Measurements from ENCODE around the gene CYP4F11.
"Not testable (repeated sequence)": the region's sequence is repeated elsewhere in the genome, so short reads cannot be mapped to it uniquely, and the experiment has no call there.

Gene CYP4F11, protein sequence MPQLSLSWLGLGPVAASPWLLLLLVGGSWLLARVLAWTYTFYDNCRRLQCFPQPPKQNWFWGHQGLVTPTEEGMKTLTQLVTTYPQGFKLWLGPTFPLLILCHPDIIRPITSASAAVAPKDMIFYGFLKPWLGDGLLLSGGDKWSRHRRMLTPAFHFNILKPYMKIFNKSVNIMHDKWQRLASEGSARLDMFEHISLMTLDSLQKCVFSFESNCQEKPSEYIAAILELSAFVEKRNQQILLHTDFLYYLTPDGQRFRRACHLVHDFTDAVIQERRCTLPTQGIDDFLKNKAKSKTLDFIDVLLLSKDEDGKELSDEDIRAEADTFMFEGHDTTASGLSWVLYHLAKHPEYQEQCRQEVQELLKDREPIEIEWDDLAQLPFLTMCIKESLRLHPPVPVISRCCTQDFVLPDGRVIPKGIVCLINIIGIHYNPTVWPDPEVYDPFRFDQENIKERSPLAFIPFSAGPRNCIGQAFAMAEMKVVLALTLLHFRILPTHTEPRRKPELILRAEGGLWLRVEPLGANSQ

GRCh38 chr19:15934332-15935078, at the start of gene CYP4F11:
TSS of gene CYP4F11 (minus strand) at chr19:15934529. CDS start at chr19:15934408, 121 bp downstream.
- no peak for DNase-seq

- DNase-seq, result no peak
Measured at GRCh38 chr19:15979293-15979692, 45.0 kb upstream of the CYP4F11 start.

DNA sequence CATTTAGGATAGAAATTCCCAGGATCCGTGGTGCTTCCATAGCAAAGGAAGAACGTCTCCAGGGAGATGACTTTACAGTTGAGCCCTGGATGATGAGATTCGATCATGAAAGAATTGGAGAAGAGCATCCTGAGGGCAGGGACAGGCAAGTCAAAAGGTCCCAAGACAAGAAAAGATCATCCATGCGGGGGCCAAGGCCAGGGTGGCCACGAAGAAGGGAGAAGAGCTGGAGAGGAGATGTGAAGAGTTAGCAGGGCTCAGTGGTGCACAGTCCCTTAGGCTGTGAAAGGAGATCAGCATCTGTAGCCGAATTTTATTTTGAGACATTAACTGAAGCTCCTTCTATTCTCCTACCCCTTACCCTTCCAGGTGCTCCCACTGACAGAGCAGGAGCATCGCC, 43.4 kb upstream of the CYP4F11 start:
- no peak for DNase-seq

DNA sequence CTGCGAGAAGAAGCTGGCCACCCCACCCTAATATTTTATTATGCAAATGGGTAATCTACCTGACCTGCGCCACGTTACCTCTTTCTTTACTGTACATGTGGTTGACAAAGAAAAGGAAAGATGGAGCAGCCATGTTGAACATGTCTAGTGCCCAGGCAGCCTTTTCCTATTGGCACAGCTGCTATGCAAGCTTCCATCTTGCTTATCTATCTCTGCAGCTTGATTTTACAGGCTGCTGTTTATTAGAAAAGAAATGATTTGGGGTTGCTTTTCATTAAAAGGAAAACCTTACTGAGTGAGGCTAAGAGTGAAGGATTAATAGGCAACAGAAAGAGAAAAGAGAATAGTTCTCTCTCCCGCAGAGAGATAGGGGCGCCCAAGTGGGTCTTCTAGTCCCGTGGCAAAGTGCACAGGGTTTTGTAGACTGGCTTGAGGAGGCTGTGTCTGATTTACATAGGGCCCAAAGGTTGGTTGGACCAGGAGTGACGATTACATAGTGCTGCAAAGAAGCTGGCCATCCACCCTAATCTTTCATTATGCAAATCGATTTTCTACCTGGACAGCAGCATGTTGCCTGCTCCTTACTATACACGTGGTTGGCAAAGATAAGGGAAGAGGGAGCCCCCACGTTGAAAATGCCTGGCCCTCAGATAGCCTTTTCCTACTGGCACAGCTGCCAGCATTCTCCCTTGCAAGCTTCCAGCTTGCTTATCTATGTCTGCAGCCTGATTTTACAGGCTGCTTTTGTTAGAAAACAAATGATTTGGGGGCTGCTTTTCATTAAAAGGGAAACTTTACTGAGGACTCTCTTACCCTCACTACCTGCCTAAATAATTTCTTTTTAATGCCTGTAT, 42.7 kb upstream of the CYP4F11 start:
- no peak for DNase-seq

- no peak for DNase-seq
Measured at GRCh38 chr19:15974856-15975255, 40.5 kb upstream of the CYP4F11 start.

DNA sequence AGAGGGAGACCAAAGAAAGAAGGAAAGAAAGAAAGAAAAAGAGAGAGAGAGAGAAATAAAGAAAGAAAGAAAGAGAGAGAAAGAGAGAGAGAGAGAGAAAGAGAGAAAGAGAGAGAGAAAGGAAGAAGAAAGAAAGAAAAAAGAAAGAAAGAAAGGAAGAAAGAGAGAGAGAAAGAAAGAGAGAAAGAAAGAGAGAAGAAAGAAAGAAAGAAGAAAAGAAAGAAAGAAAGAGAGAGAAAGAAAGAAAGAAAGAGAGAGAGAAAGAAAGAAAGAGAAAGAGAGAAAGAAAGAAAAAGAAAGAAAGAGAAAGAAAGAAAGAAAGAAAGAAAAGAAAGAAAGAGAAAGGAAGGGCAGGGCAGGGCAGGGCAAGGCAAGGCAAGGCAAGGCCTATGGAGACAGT, 37.7 kb upstream of the CYP4F11 start:
- DNase-seq, result not testable (repeated sequence)

GRCh38 chr19:15971224-15971780, 37.0 kb upstream of the CYP4F11 start:
- no peak for DNase-seq

DNA sequence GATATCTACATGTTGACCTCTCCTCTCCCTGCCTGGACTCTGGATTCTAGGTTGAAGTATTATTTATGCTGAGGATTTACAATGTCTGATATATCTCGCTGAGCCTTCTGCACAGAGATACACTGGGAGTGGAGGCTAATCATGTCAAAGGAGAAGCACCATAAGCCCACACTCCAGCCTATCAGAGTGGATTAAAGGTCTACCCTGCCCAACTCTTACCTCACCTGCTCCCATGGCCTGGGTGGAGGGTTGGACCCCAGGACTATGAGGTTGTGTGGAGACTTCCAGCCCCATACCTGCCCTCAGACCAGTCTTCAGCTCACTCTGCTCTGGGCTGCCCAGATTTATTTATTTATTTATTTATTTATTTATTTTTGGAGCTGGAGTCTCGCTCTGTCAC, 29.9 kb upstream of the CYP4F11 start:
- no peak for DNase-seq

DNA sequence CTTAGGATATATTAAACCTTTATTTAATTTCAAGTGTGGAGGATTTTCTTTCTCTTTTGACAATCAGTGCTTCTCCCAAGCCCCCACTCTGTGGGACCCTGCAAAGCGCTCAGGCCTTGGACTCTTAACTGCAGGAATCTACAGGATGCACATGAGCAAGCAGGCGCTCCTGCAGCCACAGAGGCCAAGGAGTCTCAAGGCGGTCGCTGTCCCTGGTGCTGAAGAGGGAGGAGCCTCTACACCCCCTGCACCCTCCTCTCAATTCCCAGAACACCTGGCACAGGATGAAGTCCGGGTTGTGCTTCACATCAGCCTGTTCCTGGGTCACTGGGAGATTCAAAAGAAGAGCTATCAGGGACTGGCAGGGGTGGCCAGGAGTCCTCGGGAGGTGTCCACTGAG, 28.0 kb upstream of the CYP4F11 start:
- no peak for DNase-seq

DNA sequence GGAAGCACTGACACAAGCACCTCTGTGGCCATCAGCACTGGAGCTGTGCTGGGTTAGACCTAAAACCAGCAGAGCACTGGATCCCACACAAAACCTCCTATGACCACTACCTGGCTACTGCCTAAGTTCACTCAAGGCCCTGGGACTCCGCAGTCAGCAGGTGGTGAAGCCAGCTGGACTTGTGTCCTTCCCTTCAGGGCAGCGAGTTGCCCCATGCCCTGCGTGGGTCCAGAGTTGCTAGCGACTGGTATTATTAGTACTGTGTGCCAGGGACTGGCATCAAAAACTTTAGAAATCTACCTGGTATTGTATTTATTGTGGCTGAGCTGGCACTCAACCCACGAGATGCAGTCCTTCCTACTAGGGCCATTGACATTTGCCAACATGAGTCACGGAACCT, 20.5 kb upstream of the CYP4F11 start:
- DNase-seq, result no peak

GRCh38 chr19:15948223-15949058, 14.1 kb upstream of the CYP4F11 start, which contains the start of gene OR10H4:
TSS of gene OR10H4 (plus strand) at chr19:15949008. CDS start at chr19:15949008, 0 bp downstream.
- DNase-seq, result no peak

DNA sequence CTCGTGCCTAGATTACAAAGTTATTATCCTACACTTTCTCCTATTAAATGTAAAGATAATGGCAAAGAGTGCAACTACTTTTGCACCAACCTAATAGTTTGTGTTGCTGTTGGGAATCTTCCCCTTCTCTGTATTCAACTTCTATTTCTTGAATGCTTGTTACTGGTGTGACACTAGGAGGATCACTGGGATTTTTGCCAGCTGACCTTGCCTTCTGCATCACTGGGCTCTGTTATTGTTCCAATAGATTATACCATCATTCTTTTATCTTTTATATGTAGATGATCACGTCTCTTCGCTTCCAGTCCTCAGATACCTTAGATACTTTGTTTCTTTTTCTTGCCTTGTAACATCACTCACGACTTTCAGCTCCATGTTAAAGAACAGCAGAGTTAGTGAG, 11.0 kb upstream of the CYP4F11 start:
- DNase-seq, result no peak

DNA sequence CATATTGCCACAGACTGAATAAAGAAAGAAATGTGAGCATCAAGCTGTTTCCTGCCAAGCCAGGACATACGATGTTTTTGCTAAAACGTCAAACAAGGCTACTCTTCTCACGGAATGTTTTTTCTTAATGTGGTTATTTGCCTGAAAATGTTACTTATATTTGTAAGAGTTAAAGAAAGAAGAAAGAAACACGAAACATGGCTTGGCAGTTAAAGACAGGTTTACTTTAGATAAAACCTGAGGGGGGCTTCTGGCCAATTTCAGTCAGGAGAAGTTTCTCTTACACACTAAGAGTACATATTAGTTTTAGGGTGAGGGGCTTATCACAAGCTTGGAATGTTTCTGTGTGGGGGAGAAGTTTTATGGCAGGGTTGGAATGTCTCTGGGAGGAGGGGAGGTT, 10.1 kb upstream of the CYP4F11 start:
- no peak for DNase-seq

DNA sequence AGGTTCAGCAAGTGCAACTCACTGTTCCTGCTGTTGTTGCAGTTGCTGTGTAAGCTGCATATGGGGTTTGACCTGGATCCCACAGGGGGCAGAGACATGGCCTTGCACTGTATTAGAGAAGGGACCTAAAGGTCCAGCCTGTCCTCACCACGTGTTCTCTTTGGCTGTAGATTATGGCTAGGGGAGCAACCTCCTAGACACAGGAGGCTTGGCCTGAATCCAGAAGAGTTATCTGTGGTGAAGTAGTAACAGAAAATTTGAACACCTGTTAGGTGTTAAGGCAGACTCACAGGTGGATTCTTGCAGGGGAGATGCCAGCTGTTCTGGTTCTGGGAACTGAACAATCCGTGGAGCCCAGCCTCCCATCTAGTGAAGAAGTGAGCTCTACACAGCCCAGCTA, 3.4 kb upstream of the CYP4F11 start:
- DNase-seq, result no peak

DNA sequence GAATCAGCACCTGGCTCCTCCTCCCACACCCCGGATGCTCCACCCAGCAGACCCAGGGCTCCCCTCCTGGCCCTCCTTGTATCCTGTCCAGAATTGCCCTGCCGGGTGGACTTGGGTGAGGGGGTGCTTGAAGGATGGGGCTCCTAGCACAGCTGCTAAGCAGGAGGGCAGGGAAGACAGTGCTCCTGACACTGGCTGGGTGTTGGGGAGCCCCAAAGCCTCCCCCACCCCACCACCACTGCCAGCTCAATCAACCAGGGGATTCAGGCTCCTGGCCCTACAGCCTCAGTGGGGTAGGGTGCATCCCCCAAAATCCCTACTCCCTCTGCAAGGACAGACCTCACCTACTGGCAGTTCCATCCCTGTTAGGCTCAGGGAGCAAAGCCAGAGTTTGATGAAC, 2.6 kb upstream of the CYP4F11 start:
- DNase-seq, result no peak

GRCh38 chr19:15936173-15936572, 1.8 kb upstream of the CYP4F11 start:
- DNase-seq, result no peak

- no peak for DNase-seq
Measured at GRCh38 chr19:15935167-15935702, 906 bp upstream of the CYP4F11 start.

DNA sequence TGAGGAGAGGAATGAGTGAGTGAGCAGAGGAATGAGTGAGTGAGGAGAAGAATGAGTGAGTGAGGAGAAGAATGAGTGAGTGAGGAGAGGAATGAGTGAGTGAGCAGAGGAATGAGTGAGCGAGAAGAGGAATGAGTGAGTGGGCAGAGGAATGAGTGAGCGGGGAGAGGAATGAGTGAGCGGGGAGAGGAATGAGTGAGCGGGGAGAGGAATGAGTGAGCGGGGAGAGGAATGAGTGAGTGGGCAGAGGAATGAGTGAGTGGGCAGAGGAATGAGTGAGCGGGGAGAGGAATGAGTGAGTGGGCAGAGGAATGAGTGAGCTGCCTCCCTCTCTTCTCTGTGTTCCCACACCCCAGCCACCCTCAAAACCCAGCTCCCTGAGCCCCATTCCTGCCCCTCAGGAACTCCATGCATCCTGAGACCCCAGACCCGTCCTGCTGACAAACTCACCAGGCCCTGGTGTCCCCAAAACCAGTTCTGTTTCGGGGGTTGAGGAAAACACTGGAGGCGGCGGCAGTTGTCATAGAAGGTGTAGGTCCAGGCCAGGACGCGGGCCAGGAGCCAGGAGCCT, 483 bp downstream of the CYP4F11 start:
- DNase-seq, result not testable (repeated sequence)

GRCh38 chr19:15928321-15928720, 6.0 kb downstream of the CYP4F11 start:
- DNase-seq, result no peak

DNA sequence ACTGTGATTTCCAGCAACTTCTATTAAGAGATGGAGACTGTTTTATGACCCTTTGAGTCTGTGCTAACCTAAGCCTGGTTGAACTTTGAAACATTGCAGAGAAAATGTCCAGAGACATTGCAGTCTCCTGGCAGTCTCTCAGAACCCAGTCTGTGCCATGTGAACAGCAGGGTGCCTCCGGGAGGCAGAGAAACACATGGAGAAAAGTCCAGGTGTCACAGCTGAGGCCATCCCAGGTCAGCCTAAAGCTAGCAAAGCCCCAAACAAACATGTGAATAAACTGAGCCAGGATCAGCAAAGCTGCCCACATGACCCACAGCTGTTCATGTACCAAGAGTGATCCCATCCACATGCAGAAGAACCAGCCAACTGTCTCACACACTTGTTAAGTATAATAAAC, 7.8 kb downstream of the CYP4F11 start:
- DNase-seq, result no peak

GRCh38 chr19:15923702-15924101, 10.6 kb downstream of the CYP4F11 start:
- DNase-seq, result no peak
